GM20000 (cell line): ENCODE results near the gene MPIG6B.
A peak's percentile ranks its signal among the peaks of the same experiment; 100 is the strongest.

Experiments
- DNase-seq: peaks from one replicate; pipeline ENCODE4 v3.0.0; 2012; ENCODE audit warnings: low spot score
- CTCF ChIP-seq: IDR thresholded peaks from 2 replicates; pipeline ENCODE4 v1.5.1; 2012; ENCODE audit warnings: mild to moderate bottlenecking, control low read depth; ENCODE audit errors: extremely low read depth, missing control alignments

The MPIG6B gene

GRCh38 chr6:31730631-31731086 lies 7.5 kb downstream of the MPIG6B start:
- DNase-seq = no peak
- TF ChIP-seq CTCF = no peak

- no peak for TF ChIP-seq CTCF
- no peak for DNase-seq
Measured at GRCh38 chr6:31732029-31732428, 8.9 kb downstream of the MPIG6B start.

- no peak for DNase-seq
Measured at GRCh38 chr6:31733734-31734133, 10.6 kb downstream of the MPIG6B start.

GRCh38 chr6:31734247-31734820 lies 11.2 kb downstream of the MPIG6B start:
- TF ChIP-seq CTCF = no peak
- no peak for DNase-seq

More at GRCh38 chr6:31733734-31734133, 10.6 kb downstream of the MPIG6B start:
- TF ChIP-seq CTCF = no peak

GRCh38 chr6:31734821-31735406 lies 11.7 kb downstream of the MPIG6B start:
- no peak for TF ChIP-seq CTCF
- DNase-seq = peak; percentile 86

- peak; percentile 84 for DNase-seq
- TF ChIP-seq CTCF = no peak
Measured at GRCh38 chr6:31736021-31736767, 13.0 kb downstream of the MPIG6B start, which contains the start of gene CLIC1. CLIC1 (minus strand) TSS chr6:31736530; CDS start chr6:31736300, 230 bp downstream.

- no peak for TF ChIP-seq CTCF
- no peak for DNase-seq
Measured at GRCh38 chr6:31736768-31737314, 13.7 kb downstream of the MPIG6B start.
